ENCODE data around the gene DLL3.

GRCh38 chr19:39544911-39545310 lies 46.2 kb downstream of the DLL3 start:
- TF ChIP-seq, protein P1, sequence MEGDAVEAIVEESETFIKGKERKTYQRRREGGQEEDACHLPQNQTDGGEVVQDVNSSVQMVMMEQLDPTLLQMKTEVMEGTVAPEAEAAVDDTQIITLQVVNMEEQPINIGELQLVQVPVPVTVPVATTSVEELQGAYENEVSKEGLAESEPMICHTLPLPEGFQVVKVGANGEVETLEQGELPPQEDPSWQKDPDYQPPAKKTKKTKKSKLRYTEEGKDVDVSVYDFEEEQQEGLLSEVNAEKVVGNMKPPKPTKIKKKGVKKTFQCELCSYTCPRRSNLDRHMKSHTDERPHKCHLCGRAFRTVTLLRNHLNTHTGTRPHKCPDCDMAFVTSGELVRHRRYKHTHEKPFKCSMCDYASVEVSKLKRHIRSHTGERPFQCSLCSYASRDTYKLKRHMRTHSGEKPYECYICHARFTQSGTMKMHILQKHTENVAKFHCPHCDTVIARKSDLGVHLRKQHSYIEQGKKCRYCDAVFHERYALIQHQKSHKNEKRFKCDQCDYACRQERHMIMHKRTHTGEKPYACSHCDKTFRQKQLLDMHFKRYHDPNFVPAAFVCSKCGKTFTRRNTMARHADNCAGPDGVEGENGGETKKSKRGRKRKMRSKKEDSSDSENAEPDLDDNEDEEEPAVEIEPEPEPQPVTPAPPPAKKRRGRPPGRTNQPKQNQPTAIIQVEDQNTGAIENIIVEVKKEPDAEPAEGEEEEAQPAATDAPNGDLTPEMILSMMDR (IDR thresholded peaks at IDR 0.05; ENCODE audit: poor library complexity): no peak
- no peak for TF ChIP-seq EZH2phosphoT487 (IDR thresholded peaks at IDR 0.05; ENCODE audit: low read depth, severe bottlenecking, unreplicated experiment)

Measured in hepatocyte (in vitro differentiated cells).